PC-3 (cell line): ENCODE measurements around the gene MYO18A. TPM values are rescaled to one million over a fixed set of nuclear protein-coding genes. Genes with fewer than 3 reads are reported as not detected.

Experiments
- ATAC-seq: fragments of 200-7000 bp; cut with Tn5 transposase; 2 replicates; pipeline ENCODE4 v1.9.1; 2020; ENCODE audit warnings: mild to moderate bottlenecking, moderate library complexity
- BruUV-seq: library from RNA; stranded (reverse); fragments of 400-500 nt; replicated peaks from 2 replicates; lab custom pipeline; 2021; lab: Mats Ljungman, UMichigan
- CTCF ChIA-PET: fragments of 300-600 bp; sonication (Branson Sonifier 250); formaldehyde crosslinking; loops from one replicate; lab custom pipeline; 2022; ENCODE audit warnings: antibody characterized with exemption; lab: Charles Lee
- POLR2A ChIA-PET: fragments of 300-600 bp; sonication (Branson Sonifier 250); formaldehyde crosslinking; loops from one replicate; lab custom pipeline; 2022; ENCODE audit warnings: antibody characterized with exemption; ENCODE audit not compliant: unreplicated experiment; lab: Charles Lee
- DNase-seq: peaks from one replicate; pipeline ENCODE4 v3.0.0-alpha.2; 2015
- H2AFZ ChIP-seq: fragments of 300-600 bp; sonication (generic); 2 replicates; pipeline ENCODE4 v1.6.0; 2016; ENCODE audit warnings: antibody characterized with exemption, low read length
- H3F3A ChIP-seq: fragments of 300-600 bp; sonication (generic); one replicate; pipeline ENCODE4 v1.6.0; 2017; ENCODE audit warnings: antibody characterized with exemption, low read length, control low read depth, mild to moderate bottlenecking; ENCODE audit not compliant: unreplicated experiment
- H3K27ac ChIP-seq: fragments of 300-600 bp; sonication (generic); 2 replicates; pipeline ENCODE4 v1.5.1; 2016; ENCODE audit warnings: mild to moderate bottlenecking, low read length
- H3K27me3 ChIP-seq: fragments of 300-600 bp; sonication (generic); 2 replicates; pipeline ENCODE4 v1.6.1; 2016; ENCODE audit warnings: low read length, mixed read lengths
- H3K36me3 ChIP-seq: fragments of 300-600 bp; sonication (generic); 2 replicates; pipeline ENCODE4 v1.6.1; 2016; ENCODE audit warnings: low read depth, mixed run types, low read length, mixed read lengths
- H3K4me1 ChIP-seq: fragments of 300-600 bp; sonication (generic); 2 replicates; pipeline ENCODE4 v1.5.1; 2016; ENCODE audit warnings: low read length; ENCODE audit not compliant: insufficient read depth
- H3K4me2 ChIP-seq: fragments of 300-600 bp; sonication (generic); 2 replicates; pipeline ENCODE4 v1.6.0; 2016; ENCODE audit warnings: low read length
- H3K4me3 ChIP-seq: fragments of 300-600 bp; sonication (generic); 2 replicates; pipeline ENCODE4 v1.5.1; 2016; ENCODE audit warnings: mild to moderate bottlenecking, low read length, mixed read lengths
- H3K79me2 ChIP-seq: fragments of 300-600 bp; sonication (generic); 2 replicates; pipeline ENCODE4 v1.6.1; 2017; ENCODE audit warnings: low read length, mixed read lengths
- H3K9ac ChIP-seq: fragments of 300-600 bp; sonication (generic); 2 replicates; pipeline ENCODE4 v1.6.0; 2016; ENCODE audit warnings: mild to moderate bottlenecking, low read length
- H3K9me2 ChIP-seq: fragments of 300-600 bp; sonication (generic); replicated peaks from 2 replicates; pipeline ENCODE4 v1.6.1; 2016; ENCODE audit warnings: mixed run types, low read length, mixed read lengths
- H3K9me3 ChIP-seq: fragments of 300-600 bp; sonication (generic); 2 replicates; pipeline ENCODE4 v1.6.1; 2016; ENCODE audit warnings: low read length, mixed read lengths
- H4K20me1 ChIP-seq: fragments of 300-600 bp; sonication (generic); 2 replicates; pipeline ENCODE4 v1.6.1; 2016; ENCODE audit warnings: low read length, mixed read lengths
- EZH2 ChIP-seq: fragments of 300-600 bp; sonication (generic); IDR thresholded peaks from one replicate; pipeline ENCODE4 v1.6.1; 2017; ENCODE audit warnings: antibody characterized with exemption, mild to moderate bottlenecking, low read length; ENCODE audit not compliant: unreplicated experiment
- EZH2phosphoT487 ChIP-seq: fragments of 300-600 bp; sonication (generic); IDR thresholded peaks from 2 replicates; pipeline ENCODE4 v1.6.1; 2018; ENCODE audit warnings: mild to moderate bottlenecking, antibody characterized with exemption, low read length, borderline replicate concordance
- intact Hi-C: fragments of 100-400 bp; cut with micrococcal nuclease; formaldehyde crosslinking; loops from 2 replicates; pipeline ENCODE4 v1.9.0; 2023
- total RNA-seq: library from RNA; depleted of rRNA; stranded (reverse); fragments of >200 nt; gene quantifications from 2 replicates; pipeline ENCODE4 v1.2.3, GENCODE V29; 2014
- TF ChIP-seq, protein P1 (sequence below): fragments of 300-600 bp; sonication (generic); conservative IDR thresholded peaks from 2 replicates; pipeline ENCODE4 v1.5.1; 2017; ENCODE audit warnings: antibody characterized with exemption, low read depth, mild to moderate bottlenecking, low read length

The MYO18A gene
- total RNA-seq, 1 experiment from 2014 or later = 28.0 TPM

DNA sequence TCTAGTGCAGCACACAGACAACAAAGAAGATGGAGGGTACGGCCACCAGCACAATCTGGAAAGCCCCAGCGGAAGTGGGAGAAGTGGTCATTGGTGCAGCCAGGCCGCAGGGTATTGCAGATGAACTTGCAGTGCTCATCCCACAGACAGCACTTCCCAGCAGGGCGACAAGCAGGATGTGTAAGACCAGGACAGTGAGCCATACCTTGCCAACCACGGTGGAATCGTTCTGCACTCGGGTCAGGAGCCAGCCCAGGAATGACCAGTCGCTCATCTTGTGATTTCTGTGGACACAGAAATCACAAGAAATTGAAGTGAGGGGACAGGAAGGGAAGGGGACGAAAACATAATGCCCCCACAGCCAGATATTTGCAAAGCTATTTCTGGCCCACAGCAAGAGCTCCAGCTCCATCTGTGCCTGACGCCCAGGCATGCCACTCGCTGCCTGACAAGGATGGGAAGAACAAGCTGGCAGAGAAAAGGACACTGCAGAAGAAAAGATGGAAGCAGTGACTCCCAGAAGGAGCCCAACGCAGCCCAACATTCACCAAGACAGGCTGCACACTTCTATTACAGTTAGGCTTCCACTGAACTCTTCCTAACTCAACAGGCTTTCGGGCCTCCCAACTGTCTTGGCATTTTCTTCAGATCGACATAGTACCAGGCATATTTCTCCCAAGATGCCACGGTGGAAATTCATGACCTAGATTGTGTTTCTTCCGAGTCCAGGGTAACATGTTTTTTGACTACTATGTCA is 17.5 kb upstream of the MYO18A start:
- no peak overlapping the region for H3K27ac ChIP-seq
- no peak overlapping the region for H3K4me2 ChIP-seq
- no TSS peak for BruUV-seq
- no peaks in the 10 kb centered on the region for H4K20me1 ChIP-seq
- ATAC-seq (no peak), DNase-seq (no peak)
- no peaks in the 10 kb centered on the region for H3K4me1 ChIP-seq
- H3F3A ChIP-seq = no peaks in the 10 kb centered on the region
- no peaks in the 10 kb centered on the region for H3K79me2 ChIP-seq
- H3K4me3 ChIP-seq = no peak overlapping the region
- no peak overlapping the region for H2AFZ ChIP-seq
- no peaks in the 10 kb centered on the region for H3K36me3 ChIP-seq
- TF ChIP-seq, protein P1, sequence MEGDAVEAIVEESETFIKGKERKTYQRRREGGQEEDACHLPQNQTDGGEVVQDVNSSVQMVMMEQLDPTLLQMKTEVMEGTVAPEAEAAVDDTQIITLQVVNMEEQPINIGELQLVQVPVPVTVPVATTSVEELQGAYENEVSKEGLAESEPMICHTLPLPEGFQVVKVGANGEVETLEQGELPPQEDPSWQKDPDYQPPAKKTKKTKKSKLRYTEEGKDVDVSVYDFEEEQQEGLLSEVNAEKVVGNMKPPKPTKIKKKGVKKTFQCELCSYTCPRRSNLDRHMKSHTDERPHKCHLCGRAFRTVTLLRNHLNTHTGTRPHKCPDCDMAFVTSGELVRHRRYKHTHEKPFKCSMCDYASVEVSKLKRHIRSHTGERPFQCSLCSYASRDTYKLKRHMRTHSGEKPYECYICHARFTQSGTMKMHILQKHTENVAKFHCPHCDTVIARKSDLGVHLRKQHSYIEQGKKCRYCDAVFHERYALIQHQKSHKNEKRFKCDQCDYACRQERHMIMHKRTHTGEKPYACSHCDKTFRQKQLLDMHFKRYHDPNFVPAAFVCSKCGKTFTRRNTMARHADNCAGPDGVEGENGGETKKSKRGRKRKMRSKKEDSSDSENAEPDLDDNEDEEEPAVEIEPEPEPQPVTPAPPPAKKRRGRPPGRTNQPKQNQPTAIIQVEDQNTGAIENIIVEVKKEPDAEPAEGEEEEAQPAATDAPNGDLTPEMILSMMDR = no peak
- no peak for TF ChIP-seq EZH2
- no peak for TF ChIP-seq EZH2phosphoT487
- H3K27me3 ChIP-seq = no peaks in the 10 kb centered on the region
- H3K9me2 ChIP-seq = no peaks in the 10 kb centered on the region
- H3K9me3 ChIP-seq = no peaks in the 10 kb centered on the region
- H3K9ac ChIP-seq = no peak overlapping the region
- CTCF ChIA-PET = no interaction called here
- POLR2A ChIA-PET = no interaction called here
- intact Hi-C loops = no loop called here

DNA sequence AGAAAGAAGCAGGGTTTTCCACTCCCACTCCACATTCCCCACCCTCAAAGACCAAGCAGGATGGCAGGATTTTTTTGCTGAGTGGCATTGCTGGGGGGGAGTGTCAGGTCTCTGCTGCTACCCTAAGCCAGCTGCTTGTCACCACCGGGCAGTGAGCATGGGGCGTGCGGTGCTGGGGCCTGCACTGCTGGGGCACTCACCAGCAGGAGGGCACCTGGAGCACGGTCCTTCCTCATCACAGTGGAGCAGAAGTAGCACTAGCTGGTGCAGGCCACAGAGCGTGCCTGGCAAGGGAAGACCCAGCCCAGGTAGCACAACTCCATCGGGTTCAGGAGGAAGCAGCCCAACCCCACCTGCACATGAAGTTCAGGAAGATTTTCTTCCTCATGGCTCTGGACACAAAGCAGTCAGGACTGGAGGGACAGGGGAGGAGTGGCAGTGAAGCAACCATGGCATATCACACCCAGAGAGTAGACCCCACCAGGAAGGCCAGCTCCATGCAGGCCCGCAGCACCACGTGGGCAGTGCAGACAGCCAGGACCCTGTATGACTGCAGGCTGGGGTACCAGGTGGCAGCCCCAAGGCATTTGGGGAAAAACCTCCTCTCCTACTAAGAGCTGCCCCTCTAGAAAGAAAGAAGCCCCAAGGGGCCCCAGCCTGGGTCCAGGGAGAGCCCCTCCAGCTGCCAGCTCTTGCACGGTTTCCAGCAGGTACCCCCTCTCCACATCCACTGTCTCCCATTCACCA is 16.7 kb upstream of the MYO18A start:
- no peaks in the 10 kb centered on the region for H3K79me2 ChIP-seq
- no peaks in the 10 kb centered on the region for H3K9me3 ChIP-seq
- ATAC-seq = no peak
- no peak overlapping the region for H2AFZ ChIP-seq
- intact Hi-C loops = no loop called here
- H3K4me1 ChIP-seq = no peaks in the 10 kb centered on the region
- no peak overlapping the region for H3K27ac ChIP-seq
- H4K20me1 ChIP-seq = no peaks in the 10 kb centered on the region
- H3K36me3 ChIP-seq = no peaks in the 10 kb centered on the region
- no peak overlapping the region for H3K4me2 ChIP-seq
- TF ChIP-seq EZH2 (no peak), EZH2phosphoT487 (no peak)
- TF ChIP-seq, protein P1 = no peak
- DNase-seq = no peak
- H3K4me3 ChIP-seq = no peak overlapping the region
- H3K9me2 ChIP-seq = no peaks in the 10 kb centered on the region
- H3F3A ChIP-seq = no peaks in the 10 kb centered on the region
- H3K9ac ChIP-seq = no peak overlapping the region
- CTCF ChIA-PET = no interaction called here
- POLR2A ChIA-PET = no interaction called here
- no TSS peak for BruUV-seq
- no peaks in the 10 kb centered on the region for H3K27me3 ChIP-seq
